Tibial artery (tissue), 4 donors: ENCODE data around the gene SECISBP2.

Experiments used
- DNase-seq, 2 donors: peaks; one replicate each; pipeline ENCODE4 v3.0.0-alpha.2; 2019
- H3K27ac ChIP-seq, 2 donors: fragments of 200-600 bp; sonication (generic) in 1 of 2; 1 replicate in 1 of 2; 2 replicates in 1 of 2; pipeline ENCODE4 v1.5.1; 2018 to 2019; ENCODE audit warnings: mild to moderate bottlenecking in 1 of 2
- H3K27me3 ChIP-seq, 2 donors: fragments of 200-600 bp; sonication (generic) in 1 of 2; one replicate each; pipeline versions ENCODE4 v1.5.1 to v1.6.0; 2016 to 2019
- H3K36me3 ChIP-seq, 3 donors: fragments of 200-600 bp; sonication (generic) in 2 of 3; one replicate each; pipeline ENCODE4 v1.5.1; 2016 to 2019; ENCODE audit warnings: mild to moderate bottlenecking in 2 of 3
- H3K4me1 ChIP-seq, 4 donors: fragments of 200-600 bp; sonication (generic) in 2 of 4; 1 replicate in 3 of 4; 2 replicates in 1 of 4; pipeline ENCODE4 v1.5.1; 2016 to 2019
- H3K4me3 ChIP-seq, 2 donors: fragments of 200-600 bp; sonication (generic) in 1 of 2; 1 replicate in 1 of 2; 2 replicates in 1 of 2; pipeline ENCODE4 v1.5.1; 2018 to 2019; ENCODE audit warnings: mild to moderate bottlenecking in 2 of 2
- H3K9me3 ChIP-seq, 3 donors: fragments of 200-600 bp; sonication (generic) in 1 of 3; one replicate each; pipeline ENCODE4 v1.5.1; 2016 to 2019
- CTCF ChIP-seq, 2 experiments: fragments of 200-600 bp in 1 of 2; fragments of 450-650 bp in 1 of 2; IDR thresholded peaks; one replicate each; pipeline ENCODE4 v1.5.1; 2017 to 2019; ENCODE audit warnings: antibody characterized with exemption in 2 of 2, mild to moderate bottlenecking in 1 of 2, moderate library complexity in 1 of 2
- intact Hi-C: fragments of 100-400 bp; cut with DNase I; formaldehyde crosslinking; loops from one replicate; pipeline ENCODE4 v1.15.0; 2023; ENCODE audit warnings: low total_unique reads

SECISBP2 gene

GRCh38 chr9:89351584-89352300 is 33.4 kb downstream of the SECISBP2 start:
- intact Hi-C loops: no loop called here
- Histone ChIP-seq H3K4me1 (no peaks in the 10 kb centered on the region), H3K9me3 (no peaks in the 10 kb centered on the region), H3K27ac (no peak overlapping the region), H3K27me3 (no peaks in the 10 kb centered on the region), H3K36me3 (peaks cover 96 to 99% (median 98%) of the 10 kb centered on the region in 3 donors), H3K4me3 (no peak overlapping the region)
- DNase-seq: no peak
- no peak for TF ChIP-seq CTCF (IDR thresholded peaks at IDR 0.05)

- peaks cover 96 to 100% (median 98%) of the 10 kb centered on the region in 3 donors for H3K36me3 ChIP-seq
- no peaks in the 10 kb centered on the region for H3K27me3 ChIP-seq
- no peak for TF ChIP-seq CTCF (IDR thresholded peaks at IDR 0.05)
- H3K27ac ChIP-seq: no peak overlapping the region
- no peak overlapping the region for H3K4me3 ChIP-seq
- DNase-seq: no peak
- intact Hi-C loops: no loop called here
- no peaks in the 10 kb centered on the region for H3K9me3 ChIP-seq
- no peaks in the 10 kb centered on the region for H3K4me1 ChIP-seq
Measured at GRCh38 chr9:89352451-89352850, 34.2 kb downstream of the SECISBP2 start.

GRCh38 chr9:89352874-89353649 is 34.8 kb downstream of the SECISBP2 start:
- Histone ChIP-seq H3K27me3 (no peaks in the 10 kb centered on the region), H3K27ac (no peak overlapping the region), H3K4me1 (no peaks in the 10 kb centered on the region), H3K9me3 (no peaks in the 10 kb centered on the region), H3K36me3 (peaks cover 96 to 100% (median 98%) of the 10 kb centered on the region in 3 donors), H3K4me3 (no peak overlapping the region)
- TF ChIP-seq CTCF (IDR thresholded peaks at IDR 0.05): no peak
- intact Hi-C loops: no loop called here
- no peak for DNase-seq

- DNase-seq: no peak
- no peak for TF ChIP-seq CTCF (IDR thresholded peaks at IDR 0.05)
- Histone ChIP-seq H3K36me3 (peaks cover 96 to 100% (median 98%) of the 10 kb centered on the region in 3 donors), H3K4me3 (no peak overlapping the region), H3K4me1 (no peaks in the 10 kb centered on the region), H3K9me3 (no peaks in the 10 kb centered on the region), H3K27me3 (no peaks in the 10 kb centered on the region), H3K27ac (no peak overlapping the region)
- intact Hi-C loops: no loop called here
Measured at GRCh38 chr9:89353989-89354388, 35.7 kb downstream of the SECISBP2 start.

GRCh38 chr9:89354471-89354870 is 36.2 kb downstream of the SECISBP2 start:
- Histone ChIP-seq H3K9me3 (no peaks in the 10 kb centered on the region), H3K4me1 (no peaks in the 10 kb centered on the region), H3K27me3 (no peaks in the 10 kb centered on the region), H3K36me3 (peaks cover 95 to 100% (median 98%) of the 10 kb centered on the region in 3 donors), H3K27ac (no peak overlapping the region), H3K4me3 (no peak overlapping the region)
- intact Hi-C loops: no loop called here
- DNase-seq: no peak
- TF ChIP-seq CTCF (IDR thresholded peaks at IDR 0.05): no peak
